Measurements from ENCODE around the gene PIMREG. TPM values are rescaled to one million over a fixed set of nuclear protein-coding genes. Genes with fewer than 3 reads are reported as not detected.

Gene PIMREG, protein sequence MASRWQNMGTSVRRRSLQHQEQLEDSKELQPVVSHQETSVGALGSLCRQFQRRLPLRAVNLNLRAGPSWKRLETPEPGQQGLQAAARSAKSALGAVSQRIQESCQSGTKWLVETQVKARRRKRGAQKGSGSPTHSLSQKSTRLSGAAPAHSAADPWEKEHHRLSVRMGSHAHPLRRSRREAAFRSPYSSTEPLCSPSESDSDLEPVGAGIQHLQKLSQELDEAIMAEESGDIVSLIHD
- total RNA-seq = 8.9 and 9.3 TPM in 2 replicates

DNA sequence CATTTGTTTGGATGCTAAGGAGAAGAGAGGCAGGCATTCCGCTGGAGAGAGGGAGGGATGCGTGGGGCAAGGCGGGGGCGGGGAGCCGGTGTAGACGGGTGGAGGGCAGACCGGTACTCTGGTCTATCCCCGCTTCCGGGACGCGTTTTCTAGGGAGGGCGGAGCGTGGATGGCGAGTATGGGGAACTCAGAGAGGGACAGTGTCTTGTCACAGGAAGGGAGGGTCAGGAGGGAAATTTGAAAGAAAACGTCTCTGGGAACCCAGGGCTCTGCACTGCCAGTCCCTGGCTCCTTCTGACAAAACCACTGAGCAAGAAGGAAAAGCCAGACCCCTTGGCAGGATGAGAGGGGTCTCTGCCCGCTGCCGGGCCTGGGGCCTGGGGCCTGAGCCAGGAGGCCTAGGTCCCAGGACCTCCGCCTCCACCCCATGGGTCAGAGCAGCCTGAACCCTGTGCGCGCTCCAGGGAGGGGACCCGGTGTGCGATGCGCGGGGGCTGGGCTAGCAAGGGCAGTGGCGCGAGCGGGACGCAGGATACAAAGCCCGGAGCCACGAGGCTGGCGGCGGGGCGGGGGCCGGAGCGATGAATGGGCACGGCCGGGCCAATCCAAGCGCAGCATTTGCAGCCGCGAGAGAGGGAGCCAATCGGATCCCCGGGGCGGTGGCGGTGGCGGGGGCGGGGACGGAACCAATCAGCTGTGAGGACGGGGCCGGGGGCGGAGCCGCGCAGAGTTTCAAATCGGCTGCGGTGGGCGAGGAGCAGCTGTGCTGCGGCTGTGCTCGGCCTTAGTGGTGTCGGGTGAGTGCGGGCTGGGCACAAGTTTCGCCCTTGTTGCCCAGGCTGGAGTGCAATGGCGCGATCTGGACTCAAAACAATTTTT, at the start of gene PIMREG:
Gene PIMREG (plus strand): TSS at position 764 of the 879 bp plus-strand sequence. CDS start 656 bp downstream, outside the sequence.
- peaks cover 11% of the 10 kb centered on the region for H3K4me1 Mint-ChIP-seq (ENCODE audit: low read depth)
- peak; percentile 88 for DNase-seq (ENCODE audit: low spot score)
- H3K9me3 Mint-ChIP-seq = no peaks in the 10 kb centered on the region
- H3K27me3 Mint-ChIP-seq (ENCODE audit: low read depth) = peaks cover 30% of the 10 kb centered on the region
- intact Hi-C loops (cut with micrococcal nuclease) = loop anchor here (10.0 kb wide), 1 partner anchor 201 kb away; the partner anchor contains the start of genes KIAA0753 and TXNDC17
- peaks cover 7% of the 10 kb centered on the region for H3K36me3 Mint-ChIP-seq (ENCODE audit: low read depth)
- peak within 1 kb of the TSS; percentile 95 for H3K4me3 Mint-ChIP-seq (ENCODE audit: low read depth)
- H3K27ac Mint-ChIP-seq = peak within 1 kb of the TSS; percentile 97

DNA sequence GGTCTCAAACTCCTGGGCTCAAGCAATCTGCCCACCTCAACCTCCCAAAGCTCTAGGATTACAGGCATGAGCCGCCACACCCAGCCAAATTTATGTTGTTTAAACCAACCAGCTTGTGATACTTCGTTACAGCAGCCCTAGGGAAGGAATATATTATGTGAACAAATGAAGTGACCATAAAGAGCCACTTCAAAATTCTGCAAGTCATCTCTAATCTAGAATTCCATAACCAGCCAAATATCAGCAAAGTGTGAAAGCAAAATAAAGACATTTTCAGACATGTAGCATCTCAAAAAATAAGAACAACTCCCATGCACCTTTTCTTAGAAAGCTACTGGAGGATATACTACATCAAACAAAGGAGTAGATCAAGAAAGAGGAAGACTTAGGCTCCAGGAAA, 45.3 kb upstream of the PIMREG start:
- intact Hi-C loops (cut with micrococcal nuclease) = no loop called here
- Mint-ChIP-seq H3K27ac (no peak overlapping the region), H3K36me3 (ENCODE audit: low read depth) (no peaks in the 10 kb centered on the region), H3K9me3 (no peaks in the 10 kb centered on the region), H3K4me1 (ENCODE audit: low read depth) (no peaks in the 10 kb centered on the region), H3K27me3 (ENCODE audit: low read depth) (peaks cover 12% of the 10 kb centered on the region), H3K4me3 (ENCODE audit: low read depth) (no peak overlapping the region)
- no peak for DNase-seq (ENCODE audit: low spot score)

DNA sequence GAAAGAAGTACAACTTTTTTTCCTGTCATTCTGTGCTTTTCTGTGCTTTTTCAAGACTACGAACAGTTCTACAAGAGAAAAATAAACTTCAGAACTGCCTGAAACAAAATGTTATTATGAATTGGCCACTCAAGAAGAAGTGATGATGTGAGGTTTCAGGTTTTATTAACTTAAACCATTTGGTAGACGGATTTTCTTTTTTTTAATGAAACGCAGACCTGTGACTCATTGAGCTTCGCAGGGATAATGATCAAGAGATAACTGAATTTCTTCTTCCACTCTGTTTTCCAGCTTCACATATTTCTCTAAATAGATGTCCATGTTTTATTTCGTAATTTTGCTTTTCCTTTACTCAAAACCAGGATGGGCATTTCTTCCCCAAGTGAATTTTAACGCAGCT, 42.0 kb upstream of the PIMREG start:
- Mint-ChIP-seq H3K9me3 (no peaks in the 10 kb centered on the region), H3K4me3 (ENCODE audit: low read depth) (no peak overlapping the region), H3K27me3 (ENCODE audit: low read depth) (peaks cover 9% of the 10 kb centered on the region), H3K27ac (no peak overlapping the region), H3K36me3 (ENCODE audit: low read depth) (no peaks in the 10 kb centered on the region), H3K4me1 (ENCODE audit: low read depth) (no peaks in the 10 kb centered on the region)
- intact Hi-C loops (cut with micrococcal nuclease) = no loop called here
- DNase-seq (ENCODE audit: low spot score) = no peak

- H3K36me3 Mint-ChIP-seq (ENCODE audit: low read depth) = no peaks in the 10 kb centered on the region
- H3K27me3 Mint-ChIP-seq (ENCODE audit: low read depth) = peaks cover 5% of the 10 kb centered on the region
- DNase-seq (ENCODE audit: low spot score) = no peak
- H3K9me3 Mint-ChIP-seq = no peaks in the 10 kb centered on the region
- no peak overlapping the region for H3K27ac Mint-ChIP-seq
- no peak overlapping the region for H3K4me3 Mint-ChIP-seq (ENCODE audit: low read depth)
- intact Hi-C loops (cut with micrococcal nuclease) = no loop called here
- no peaks in the 10 kb centered on the region for H3K4me1 Mint-ChIP-seq (ENCODE audit: low read depth)
These were observed 36.0 kb upstream of the PIMREG start for GRCh38 chr17:6408276-6408675.

DNA sequence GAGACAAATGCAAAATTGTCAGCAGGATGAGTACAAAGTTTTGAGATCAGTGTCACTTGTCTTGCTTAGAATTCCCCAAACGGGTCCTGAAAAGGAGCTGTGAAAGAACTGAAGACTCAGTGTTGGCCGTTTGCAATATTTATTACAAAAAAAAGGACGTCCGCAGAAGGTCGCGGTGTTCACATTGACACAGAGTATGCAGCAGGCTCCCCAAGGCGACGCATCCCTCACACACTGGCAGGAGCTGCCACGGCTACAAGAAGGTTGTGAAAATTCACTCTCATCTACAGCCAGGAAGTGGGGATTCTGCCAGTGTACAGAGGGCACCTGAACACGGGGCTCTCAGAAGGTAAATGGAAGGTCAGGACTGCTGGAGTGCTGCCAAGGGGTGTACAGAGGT, 35.5 kb upstream of the PIMREG start:
- Mint-ChIP-seq H3K27ac (no peak overlapping the region), H3K36me3 (ENCODE audit: low read depth) (no peaks in the 10 kb centered on the region), H3K4me3 (ENCODE audit: low read depth) (no peak overlapping the region), H3K9me3 (no peaks in the 10 kb centered on the region), H3K27me3 (ENCODE audit: low read depth) (peaks cover 3% of the 10 kb centered on the region), H3K4me1 (ENCODE audit: low read depth) (no peaks in the 10 kb centered on the region)
- DNase-seq (ENCODE audit: low spot score) = no peak
- intact Hi-C loops (cut with micrococcal nuclease) = no loop called here

GRCh38 chr17:6413065-6413464, 31.2 kb upstream of the PIMREG start:
- no peaks in the 10 kb centered on the region for H3K36me3 Mint-ChIP-seq (ENCODE audit: low read depth)
- H3K4me3 Mint-ChIP-seq (ENCODE audit: low read depth) = no peak overlapping the region
- H3K9me3 Mint-ChIP-seq = no peaks in the 10 kb centered on the region
- peaks cover 5% of the 10 kb centered on the region for H3K27me3 Mint-ChIP-seq (ENCODE audit: low read depth)
- intact Hi-C loops (cut with micrococcal nuclease) = no loop called here
- no peak overlapping the region for H3K27ac Mint-ChIP-seq
- H3K4me1 Mint-ChIP-seq (ENCODE audit: low read depth) = no peaks in the 10 kb centered on the region
- no peak for DNase-seq (ENCODE audit: low spot score)

DNA sequence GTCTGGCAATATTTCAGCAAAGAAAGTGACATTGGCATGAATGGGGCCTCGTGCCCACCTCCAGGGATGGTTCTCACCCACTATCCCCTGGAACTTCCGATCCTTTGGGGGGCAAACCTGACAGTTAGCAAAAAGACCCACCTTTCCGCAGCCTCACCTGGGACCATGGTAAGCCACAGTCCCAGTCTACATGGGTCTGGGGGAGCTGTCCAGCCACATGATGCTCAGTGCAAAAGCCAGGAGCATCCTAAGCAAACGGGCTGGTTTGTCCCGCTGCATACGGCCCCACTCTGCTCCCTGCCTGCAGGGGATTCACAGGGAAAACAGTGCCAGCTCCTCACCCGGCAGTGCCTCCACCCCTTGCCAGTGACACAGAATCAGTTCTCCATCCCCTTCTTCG, 28.6 kb upstream of the PIMREG start:
- no peak overlapping the region for H3K27ac Mint-ChIP-seq
- intact Hi-C loops (cut with micrococcal nuclease) = no loop called here
- DNase-seq (ENCODE audit: low spot score) = no peak
- no peaks in the 10 kb centered on the region for H3K36me3 Mint-ChIP-seq (ENCODE audit: low read depth)
- no peaks in the 10 kb centered on the region for H3K9me3 Mint-ChIP-seq
- no peaks in the 10 kb centered on the region for H3K4me1 Mint-ChIP-seq (ENCODE audit: low read depth)
- no peak overlapping the region for H3K4me3 Mint-ChIP-seq (ENCODE audit: low read depth)
- H3K27me3 Mint-ChIP-seq (ENCODE audit: low read depth) = peaks cover 15% of the 10 kb centered on the region

DNA sequence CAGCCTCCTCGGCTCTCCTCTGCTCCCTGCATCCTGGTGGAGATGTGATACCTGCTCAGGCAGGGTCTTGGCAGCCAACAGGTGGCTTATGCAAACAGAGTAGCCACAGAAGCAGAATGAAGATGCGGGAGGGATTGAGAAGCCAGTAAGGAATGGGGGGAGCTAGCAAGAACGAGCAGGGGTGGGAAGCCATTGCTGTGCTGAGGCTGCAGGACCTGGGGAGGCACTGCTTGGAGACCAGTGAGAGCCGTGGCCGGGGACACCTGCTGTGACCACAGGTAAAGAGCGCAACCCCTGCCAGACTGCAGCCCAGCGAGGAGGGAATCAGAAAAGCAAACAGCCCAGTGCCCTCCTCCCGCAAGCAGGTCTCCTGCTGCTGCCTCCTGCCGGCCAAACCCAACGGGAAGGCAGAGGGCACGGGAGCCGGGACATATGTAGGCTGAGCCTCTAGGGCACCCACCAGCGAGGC, 24.0 kb upstream of the PIMREG start:
- H3K4me1 Mint-ChIP-seq (ENCODE audit: low read depth) = peaks cover 4% of the 10 kb centered on the region
- no peaks in the 10 kb centered on the region for H3K9me3 Mint-ChIP-seq
- no peak overlapping the region for H3K27ac Mint-ChIP-seq
- intact Hi-C loops (cut with micrococcal nuclease) = loop anchor here (10.0 kb wide), 3 partner anchors 45 to 715 kb away; no protein-coding TSS in a partner anchor
- H3K36me3 Mint-ChIP-seq (ENCODE audit: low read depth) = no peaks in the 10 kb centered on the region
- no peak overlapping the region for H3K4me3 Mint-ChIP-seq (ENCODE audit: low read depth)
- DNase-seq (ENCODE audit: low spot score) = no peak
- H3K27me3 Mint-ChIP-seq (ENCODE audit: low read depth) = peaks cover 44% of the 10 kb centered on the region

DNA sequence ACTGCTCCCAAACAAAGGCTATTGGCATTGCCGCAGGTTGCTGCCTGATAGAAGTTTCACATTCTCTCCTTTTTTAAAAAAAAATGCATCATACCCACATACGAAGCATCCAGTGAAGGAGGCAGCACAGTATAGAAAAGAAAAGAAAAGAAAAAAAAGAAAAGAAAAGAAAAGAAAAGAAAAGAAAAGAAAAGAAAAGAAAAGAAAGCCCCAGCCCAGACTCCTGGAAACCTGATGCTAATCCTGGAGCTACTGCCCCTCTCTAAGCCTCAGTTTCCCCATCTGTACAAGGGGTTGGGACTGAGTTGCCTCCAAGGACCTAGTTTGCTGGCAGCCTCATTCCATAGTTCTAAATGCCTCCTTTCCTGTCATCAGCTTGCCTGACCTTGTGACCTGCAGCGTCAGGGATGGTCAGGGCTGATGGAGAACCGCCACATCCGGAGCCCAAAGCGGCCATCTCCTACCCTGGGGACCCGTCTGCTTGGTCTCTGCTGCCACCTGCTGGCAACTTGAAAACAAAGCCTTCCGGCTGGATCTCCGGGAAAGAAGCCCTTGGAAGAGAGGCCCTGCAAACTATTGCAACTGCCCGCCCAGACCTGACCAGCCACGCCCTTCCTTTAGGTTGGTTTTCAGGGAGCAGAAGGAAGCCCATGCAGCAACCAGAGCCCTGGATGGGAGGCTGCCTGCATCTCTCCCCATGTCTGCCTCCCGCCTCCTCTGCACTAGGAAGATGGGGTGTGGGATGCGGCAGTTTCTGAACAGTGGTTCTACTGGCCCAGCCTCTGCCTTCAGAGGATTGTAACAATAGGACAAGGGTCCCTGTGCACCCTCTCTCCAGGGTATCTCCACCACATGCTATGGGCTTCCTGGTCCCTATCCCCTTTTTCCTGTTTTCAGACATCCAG, 22.3 kb upstream of the PIMREG start:
- Mint-ChIP-seq H3K36me3 (ENCODE audit: low read depth) (no peaks in the 10 kb centered on the region), H3K27ac (no peak overlapping the region), H3K9me3 (no peaks in the 10 kb centered on the region), H3K4me1 (ENCODE audit: low read depth) (peaks cover 6% of the 10 kb centered on the region), H3K4me3 (ENCODE audit: low read depth) (no peak overlapping the region), H3K27me3 (ENCODE audit: low read depth) (peaks cover 51% of the 10 kb centered on the region)
- intact Hi-C loops (cut with micrococcal nuclease) = loop anchor here (1.0 to 10.0 kb wide), 4 partner anchors 47 to 835 kb away; no protein-coding TSS in a partner anchor
- DNase-seq (ENCODE audit: low spot score) = peak; percentile 57

DNA sequence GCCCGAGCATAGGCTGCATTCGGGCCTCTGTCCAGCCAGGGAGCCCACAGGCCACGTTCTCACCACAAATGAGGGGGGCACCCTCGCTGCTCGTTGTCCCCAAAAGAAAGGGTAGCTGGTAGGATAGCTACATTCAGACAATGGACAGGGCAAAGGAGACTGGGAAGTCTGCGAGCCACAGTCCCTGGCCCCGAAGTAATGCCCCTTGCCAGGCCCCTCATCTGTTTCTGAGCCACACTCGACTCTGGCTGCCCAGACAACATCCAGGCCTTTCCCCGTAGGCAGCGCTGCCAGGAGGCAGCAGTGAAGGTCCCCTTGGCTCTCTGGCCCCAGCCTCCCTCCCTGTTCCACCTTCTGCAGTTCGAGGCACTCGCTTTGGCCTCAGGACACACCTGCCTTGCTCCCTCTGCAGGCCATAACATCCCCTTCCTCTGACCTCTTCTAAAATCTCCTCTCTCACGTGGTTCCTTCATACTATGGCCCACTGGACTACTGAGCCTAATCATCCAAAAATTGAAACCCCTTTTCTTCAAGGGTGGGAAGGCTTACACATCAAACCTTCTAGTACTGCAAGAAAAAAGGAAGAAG, 21.5 kb upstream of the PIMREG start:
- no peak overlapping the region for H3K4me3 Mint-ChIP-seq (ENCODE audit: low read depth)
- no peaks in the 10 kb centered on the region for H3K9me3 Mint-ChIP-seq
- no peak overlapping the region for H3K27ac Mint-ChIP-seq
- H3K36me3 Mint-ChIP-seq (ENCODE audit: low read depth) = no peaks in the 10 kb centered on the region
- no peak for DNase-seq (ENCODE audit: low spot score)
- peaks cover 56% of the 10 kb centered on the region for H3K27me3 Mint-ChIP-seq (ENCODE audit: low read depth)
- intact Hi-C loops (cut with micrococcal nuclease) = loop anchor here (1.0 to 10.0 kb wide), 4 partner anchors 48 to 835 kb away; no protein-coding TSS in a partner anchor
- peaks cover 14% of the 10 kb centered on the region for H3K4me1 Mint-ChIP-seq (ENCODE audit: low read depth)

GRCh38 chr17:6423931-6424330, 20.3 kb upstream of the PIMREG start:
- intact Hi-C loops (cut with micrococcal nuclease) = loop anchor here (10.0 kb wide), 3 partner anchors 49 to 719 kb away; no protein-coding TSS in a partner anchor

DNA sequence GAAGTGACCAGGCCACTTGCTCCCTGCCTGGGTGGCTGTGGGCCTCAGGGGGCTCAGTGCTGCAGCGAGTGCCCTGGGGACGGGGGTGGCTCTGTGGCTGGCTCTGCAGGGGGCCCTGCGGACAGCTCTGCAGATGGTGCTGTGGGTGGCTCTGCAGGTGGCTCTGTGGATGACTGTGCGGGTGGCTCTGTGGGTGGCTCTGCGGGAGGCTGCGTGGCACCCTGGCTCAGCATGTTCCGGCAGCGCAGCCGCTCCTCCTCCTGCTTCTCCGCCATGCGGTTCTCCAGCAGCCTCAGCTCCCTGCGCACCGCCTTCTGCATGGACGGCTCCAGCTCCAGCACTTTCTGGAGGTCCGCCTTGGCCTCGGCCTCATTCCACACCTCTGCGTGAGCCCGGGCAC, 18.8 kb upstream of the PIMREG start:
- Mint-ChIP-seq H3K36me3 (ENCODE audit: low read depth) (no peaks in the 10 kb centered on the region), H3K9me3 (peaks cover 7% of the 10 kb centered on the region), H3K4me1 (ENCODE audit: low read depth) (peaks cover 17% of the 10 kb centered on the region), H3K4me3 (ENCODE audit: low read depth) (no peak overlapping the region), H3K27ac (no peak overlapping the region), H3K27me3 (ENCODE audit: low read depth) (peaks cover 51% of the 10 kb centered on the region)
- DNase-seq (ENCODE audit: low spot score) = no peak
- intact Hi-C loops (cut with micrococcal nuclease) = loop anchor here (10.0 kb wide), 3 partner anchors 51 to 721 kb away; no protein-coding TSS in a partner anchor

More at GRCh38 chr17:6423931-6424330, 20.3 kb upstream of the PIMREG start:
- no peak for DNase-seq (ENCODE audit: low spot score)
- peaks cover 54% of the 10 kb centered on the region for H3K27me3 Mint-ChIP-seq (ENCODE audit: low read depth)
- peaks cover 17% of the 10 kb centered on the region for H3K4me1 Mint-ChIP-seq (ENCODE audit: low read depth)
- H3K36me3 Mint-ChIP-seq (ENCODE audit: low read depth) = no peaks in the 10 kb centered on the region
- no peaks in the 10 kb centered on the region for H3K9me3 Mint-ChIP-seq
- H3K4me3 Mint-ChIP-seq (ENCODE audit: low read depth) = no peak overlapping the region
- H3K27ac Mint-ChIP-seq = no peak overlapping the region

All from activated T-helper 2 cell treated with anti-CD3 and anti-CD28 coated beads, Interferon-gamma antibody, Interleukin-2, Interleukin-4, amounts not matched to agents 10 μg/mL and 5 μg/mL and 100 μg/mL, durations not matched to agents 14 hours and 24 hours and 36 hours (primary cell).